Measurements from ENCODE around the gene NFIX.

The NFIX gene

DNA sequence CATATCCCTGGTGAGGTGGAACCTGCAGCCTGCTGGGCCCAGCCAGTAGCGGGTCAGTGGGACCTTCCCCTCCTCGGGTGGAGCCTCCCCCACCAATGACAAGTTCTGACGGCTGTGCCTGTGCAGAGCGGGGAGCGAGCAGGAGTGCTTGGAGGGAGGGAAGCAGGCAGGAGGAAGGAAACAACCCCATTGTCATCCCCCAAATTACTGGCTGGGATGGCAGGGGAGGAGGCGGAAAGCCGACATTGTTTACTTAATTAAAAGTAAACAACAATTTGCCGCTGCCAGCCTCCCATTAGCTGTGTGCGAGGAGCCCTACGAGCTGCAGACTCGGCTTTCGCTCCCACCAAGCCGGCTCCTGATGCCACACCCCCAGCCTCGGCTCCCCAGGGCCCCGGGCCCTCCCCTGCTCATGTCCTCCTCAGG lies 61.9 kb downstream of the NFIX start:
- H3K27ac ChIP-seq (ENCODE audit: low read depth, low read length), result peak overlapping the region; percentile 95
- no peak overlapping the region for H3K9ac ChIP-seq (ENCODE audit: low read length)
- no peaks in the 10 kb centered on the region for H3K36me3 ChIP-seq (ENCODE audit: control insufficient read depth, insufficient read depth, low read length)
- H3K4me1 ChIP-seq (ENCODE audit: control insufficient read depth, insufficient read depth, low read length), result peaks cover 89% of the 10 kb centered on the region
- H3K4me3 ChIP-seq (ENCODE audit: low read length), result peak overlapping the region; percentile 2
- H3K27me3 ChIP-seq (ENCODE audit: control insufficient read depth, insufficient read depth, low read length), result no peaks in the 10 kb centered on the region

DNA sequence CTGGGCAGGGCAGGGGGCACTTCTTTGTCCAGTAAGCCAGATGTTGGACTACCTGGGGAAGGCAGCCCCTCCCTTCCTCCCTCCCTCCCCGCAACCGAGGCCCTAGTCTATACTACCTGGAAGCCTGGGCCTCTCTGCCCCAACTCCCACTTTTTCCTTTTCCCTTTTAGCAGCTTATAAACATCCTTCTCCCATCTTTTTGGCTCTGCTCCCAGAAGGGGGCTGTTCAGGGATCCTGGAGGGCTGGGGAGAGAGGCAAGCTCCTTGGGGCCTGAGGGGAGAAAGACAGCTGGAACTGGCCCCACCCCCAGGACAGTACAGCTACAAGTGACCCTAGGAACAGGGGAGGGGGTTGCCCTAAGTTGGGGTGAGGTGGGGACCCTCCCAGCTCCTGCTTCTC lies 62.5 kb downstream of the NFIX start:
- no peaks in the 10 kb centered on the region for H3K36me3 ChIP-seq (ENCODE audit: control insufficient read depth, insufficient read depth, low read length)
- H3K4me1 ChIP-seq (ENCODE audit: control insufficient read depth, insufficient read depth, low read length), result peaks cover 86% of the 10 kb centered on the region
- no peak overlapping the region for H3K4me3 ChIP-seq (ENCODE audit: low read length)
- no peaks in the 10 kb centered on the region for H3K27me3 ChIP-seq (ENCODE audit: control insufficient read depth, insufficient read depth, low read length)
- H3K9ac ChIP-seq (ENCODE audit: low read length), result no peak overlapping the region
- peak overlapping the region; percentile 95 for H3K27ac ChIP-seq (ENCODE audit: low read depth, low read length)

DNA sequence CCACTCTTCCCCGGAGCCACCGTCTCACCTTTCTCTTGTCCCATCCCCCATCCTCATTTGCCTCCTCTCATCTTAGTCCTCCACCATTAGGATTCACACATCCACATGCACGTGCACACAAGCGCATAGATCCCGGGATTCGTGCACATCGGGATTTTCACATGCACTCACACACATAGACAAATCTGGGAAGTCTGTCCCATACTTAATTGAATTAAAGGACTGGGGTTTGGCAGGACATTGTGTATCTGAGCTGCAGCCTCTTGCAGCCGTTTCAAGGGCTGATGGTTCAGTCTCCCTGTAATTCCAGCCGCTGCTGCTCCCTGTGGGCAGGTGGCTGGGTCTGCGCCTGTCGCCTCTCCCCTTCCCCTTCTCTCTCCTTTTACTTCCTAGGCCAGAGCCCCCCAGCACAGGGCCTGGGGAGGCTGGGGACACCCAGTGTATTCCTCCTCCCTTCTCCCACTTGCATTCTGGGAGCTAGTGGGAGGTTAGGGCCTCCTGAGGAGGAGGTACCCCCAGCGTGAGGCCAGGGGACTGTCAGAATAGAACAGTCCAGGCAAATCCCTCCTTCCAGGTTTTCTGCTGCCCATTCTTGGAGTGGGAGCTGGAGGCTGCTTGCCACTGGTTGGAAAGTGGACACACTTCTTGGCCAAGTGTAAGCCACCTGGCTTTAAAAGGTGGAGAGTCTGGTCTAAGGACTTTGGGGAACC lies 63.8 kb downstream of the NFIX start:
- Histone ChIP-seq H3K4me3 (ENCODE audit: low read length) (no peak overlapping the region), H3K36me3 (ENCODE audit: control insufficient read depth, insufficient read depth, low read length) (no peaks in the 10 kb centered on the region), H3K4me1 (ENCODE audit: control insufficient read depth, insufficient read depth, low read length) (peaks cover 84% of the 10 kb centered on the region), H3K27me3 (ENCODE audit: control insufficient read depth, insufficient read depth, low read length) (no peaks in the 10 kb centered on the region), H3K9ac (ENCODE audit: low read length) (no peak overlapping the region), H3K27ac (ENCODE audit: low read depth, low read length) (peak overlapping the region; percentile 76)

DNA sequence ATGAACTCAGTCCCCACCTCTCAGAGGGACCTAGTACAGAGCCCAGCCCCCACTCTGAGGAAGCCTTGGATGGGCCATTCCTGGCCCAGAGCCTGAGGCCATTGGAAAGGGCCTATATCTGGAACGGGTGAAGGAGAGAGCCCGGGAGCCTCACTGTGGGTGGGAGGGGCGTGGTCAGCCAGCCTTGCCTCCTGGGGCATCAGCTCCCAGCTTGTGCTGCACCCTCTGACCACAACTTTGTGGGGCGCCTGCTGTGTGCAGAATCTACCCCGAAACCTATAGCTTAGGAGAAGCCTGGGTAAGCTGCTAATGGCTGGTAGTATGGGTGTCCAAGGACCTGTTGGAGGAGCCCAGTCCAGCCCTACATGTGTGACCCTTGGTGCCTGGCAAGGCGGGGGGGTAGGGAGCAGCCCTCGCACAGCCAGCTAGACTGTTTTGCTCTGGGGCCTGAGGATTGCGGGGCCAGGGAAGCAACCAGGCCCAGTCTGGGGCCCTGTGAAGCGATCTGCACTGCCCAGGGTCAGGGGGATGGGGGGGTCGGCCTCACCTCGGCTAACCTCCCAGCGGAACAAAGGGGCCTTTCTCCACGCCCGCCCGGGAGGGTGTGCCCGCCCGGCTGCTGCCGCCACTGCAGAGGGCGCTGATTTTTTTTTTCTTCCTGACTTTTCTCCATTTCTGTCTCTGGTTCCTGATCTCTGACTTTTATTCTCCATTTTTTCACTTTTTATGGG lies 65.1 kb downstream of the NFIX start:
- H3K36me3 ChIP-seq (ENCODE audit: control insufficient read depth, insufficient read depth, low read length), result no peaks in the 10 kb centered on the region
- H3K27ac ChIP-seq (ENCODE audit: low read depth, low read length), result peak overlapping the region; percentile 67
- H3K4me3 ChIP-seq (ENCODE audit: low read length), result peak overlapping the region; percentile 73
- H3K27me3 ChIP-seq (ENCODE audit: control insufficient read depth, insufficient read depth, low read length), result no peaks in the 10 kb centered on the region
- H3K9ac ChIP-seq (ENCODE audit: low read length), result no peak overlapping the region
- H3K4me1 ChIP-seq (ENCODE audit: control insufficient read depth, insufficient read depth, low read length), result peaks cover 87% of the 10 kb centered on the region

DNA sequence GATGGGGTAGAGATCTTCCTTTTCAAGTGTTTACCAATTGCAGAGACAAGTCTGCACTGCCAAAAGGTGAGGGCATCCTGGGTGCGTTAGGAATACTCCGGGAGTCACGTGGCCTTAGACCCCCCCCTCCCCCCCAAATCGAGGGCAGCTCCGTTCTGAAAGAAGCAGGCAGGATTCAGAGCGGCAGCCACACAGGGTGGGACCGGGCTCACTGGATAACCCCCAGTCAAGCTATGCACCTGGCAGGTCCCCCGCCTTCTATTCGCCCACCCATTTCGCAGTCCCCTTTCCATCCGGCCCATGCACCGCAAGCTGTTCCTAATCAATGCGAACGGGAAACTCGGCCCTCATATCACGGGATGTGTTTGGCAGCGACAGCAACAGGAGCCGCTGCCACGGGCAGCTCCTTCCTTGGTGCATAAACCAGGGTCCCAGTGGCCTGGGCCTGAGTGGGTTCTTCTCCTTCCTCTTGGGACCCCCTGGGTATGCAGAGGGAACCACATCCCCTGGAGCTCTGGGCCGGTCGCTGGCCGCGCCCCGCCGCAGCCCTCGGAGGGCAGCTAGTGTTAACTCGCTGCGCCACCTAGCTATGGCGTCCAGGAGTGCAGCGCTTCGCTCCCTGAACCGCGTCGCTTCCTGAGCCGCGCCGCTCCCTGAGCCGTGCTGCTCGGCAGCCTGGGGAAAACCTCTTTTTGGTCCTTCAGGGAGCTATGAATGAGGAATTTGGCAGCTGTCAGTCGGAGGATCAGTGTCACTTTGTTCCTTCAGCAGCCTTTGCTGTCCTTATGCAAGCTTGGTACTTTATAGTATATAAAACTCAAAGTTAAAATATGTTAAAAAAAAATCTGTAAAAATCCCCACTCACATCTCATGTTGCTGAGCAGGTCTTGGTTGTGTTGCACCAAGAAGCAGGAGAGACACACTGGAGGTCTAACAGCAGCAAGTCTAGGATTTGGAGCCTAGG lies 66.0 kb downstream of the NFIX start:
- Histone ChIP-seq H3K4me3 (ENCODE audit: low read length) (peak overlapping the region; percentile 73), H3K4me1 (ENCODE audit: control insufficient read depth, insufficient read depth, low read length) (peaks cover 87% of the 10 kb centered on the region), H3K27ac (ENCODE audit: low read depth, low read length) (peak overlapping the region; percentile 67), H3K27me3 (ENCODE audit: control insufficient read depth, insufficient read depth, low read length) (no peaks in the 10 kb centered on the region), H3K36me3 (ENCODE audit: control insufficient read depth, insufficient read depth, low read length) (no peaks in the 10 kb centered on the region), H3K9ac (ENCODE audit: low read length) (peak overlapping the region; percentile 37)

DNA sequence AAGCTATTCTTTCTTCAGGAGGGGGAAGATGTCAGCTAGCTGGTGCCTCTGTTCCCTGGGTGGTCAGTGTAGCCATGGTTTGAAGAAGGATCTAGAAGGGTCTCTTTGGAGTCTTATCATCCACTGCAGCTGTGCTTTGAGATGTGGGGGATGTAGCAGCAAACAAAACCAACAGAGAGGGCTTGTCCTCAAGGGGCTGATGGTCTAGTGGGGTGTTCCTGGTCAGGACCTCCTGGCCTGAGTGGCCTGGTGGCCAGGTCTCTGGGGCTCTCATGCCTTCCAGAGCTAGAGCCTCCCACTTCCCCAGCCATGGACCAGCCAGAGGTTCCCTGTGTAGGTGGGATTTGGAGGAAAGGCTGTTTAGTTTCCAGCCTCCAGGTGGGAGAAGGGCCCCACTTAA lies 67.0 kb downstream of the NFIX start:
- no peak overlapping the region for H3K27ac ChIP-seq (ENCODE audit: low read depth, low read length)
- H3K9ac ChIP-seq (ENCODE audit: low read length), result no peak overlapping the region
- H3K4me3 ChIP-seq (ENCODE audit: low read length), result no peak overlapping the region
- no peaks in the 10 kb centered on the region for H3K36me3 ChIP-seq (ENCODE audit: control insufficient read depth, insufficient read depth, low read length)
- peaks cover 85% of the 10 kb centered on the region for H3K4me1 ChIP-seq (ENCODE audit: control insufficient read depth, insufficient read depth, low read length)
- H3K27me3 ChIP-seq (ENCODE audit: control insufficient read depth, insufficient read depth, low read length), result no peaks in the 10 kb centered on the region

DNA sequence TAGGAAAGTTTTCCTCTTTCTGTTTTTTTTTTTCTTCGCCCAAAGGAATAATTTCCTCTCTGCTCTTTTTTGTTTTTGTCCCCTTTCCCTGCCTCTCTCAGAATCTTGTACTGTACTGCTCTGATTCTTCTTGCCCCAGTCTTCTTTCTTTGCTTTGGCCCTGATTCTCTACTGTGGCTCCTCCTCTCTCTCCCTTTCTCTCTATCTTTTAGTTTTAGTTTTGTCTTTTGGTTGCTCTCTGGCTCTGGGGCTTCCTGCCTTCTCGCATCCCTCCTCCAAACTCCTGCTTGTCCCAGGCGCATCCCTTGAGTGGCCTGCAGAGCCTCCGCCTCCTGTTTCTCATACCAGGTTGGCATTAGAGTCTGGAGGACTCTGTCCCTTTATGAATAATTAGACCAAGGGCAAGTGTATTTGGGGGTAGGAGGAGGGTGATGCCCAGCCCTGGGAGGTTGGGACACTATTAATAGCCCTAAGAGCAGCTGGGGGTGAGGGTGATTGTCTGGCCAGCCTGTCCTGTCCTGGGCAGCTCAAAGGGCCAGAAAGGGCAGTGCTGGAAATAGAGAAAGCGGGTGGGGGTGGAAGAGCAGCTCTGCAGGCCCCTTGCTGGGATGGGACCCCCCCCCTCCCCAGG lies 68.3 kb downstream of the NFIX start:
- Histone ChIP-seq H3K4me1 (ENCODE audit: control insufficient read depth, insufficient read depth, low read length) (peaks cover 87% of the 10 kb centered on the region), H3K9ac (ENCODE audit: low read length) (no peak overlapping the region), H3K27ac (ENCODE audit: low read depth, low read length) (peak overlapping the region; percentile 58), H3K27me3 (ENCODE audit: control insufficient read depth, insufficient read depth, low read length) (no peaks in the 10 kb centered on the region), H3K36me3 (ENCODE audit: control insufficient read depth, insufficient read depth, low read length) (no peaks in the 10 kb centered on the region), H3K4me3 (ENCODE audit: low read length) (no peak overlapping the region)

DNA sequence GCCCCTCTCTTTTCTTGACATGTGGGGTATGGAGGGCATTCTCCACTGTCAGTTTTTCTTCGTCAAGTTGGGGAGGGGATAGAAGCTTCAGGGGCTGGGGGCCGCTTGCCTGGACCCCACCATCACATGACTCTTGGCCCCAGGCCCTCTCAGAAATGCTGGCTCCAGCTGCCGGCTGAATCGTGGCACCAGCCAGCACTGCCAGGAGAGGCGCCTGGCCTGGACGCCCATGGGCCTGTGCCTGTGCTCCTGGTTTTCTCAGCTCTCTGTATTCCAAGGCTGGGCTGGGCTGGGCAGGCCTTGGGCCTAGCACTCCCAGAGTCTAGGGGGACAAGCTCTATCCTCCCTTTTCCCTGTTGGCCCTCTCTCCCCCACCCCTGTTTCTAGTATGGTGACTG lies 68.8 kb downstream of the NFIX start:
- H3K9ac ChIP-seq (ENCODE audit: low read length), result no peak overlapping the region
- no peak overlapping the region for H3K4me3 ChIP-seq (ENCODE audit: low read length)
- H3K27ac ChIP-seq (ENCODE audit: low read depth, low read length), result peak overlapping the region; percentile 58
- no peaks in the 10 kb centered on the region for H3K36me3 ChIP-seq (ENCODE audit: control insufficient read depth, insufficient read depth, low read length)
- H3K4me1 ChIP-seq (ENCODE audit: control insufficient read depth, insufficient read depth, low read length), result peaks cover 87% of the 10 kb centered on the region
- no peaks in the 10 kb centered on the region for H3K27me3 ChIP-seq (ENCODE audit: control insufficient read depth, insufficient read depth, low read length)

DNA sequence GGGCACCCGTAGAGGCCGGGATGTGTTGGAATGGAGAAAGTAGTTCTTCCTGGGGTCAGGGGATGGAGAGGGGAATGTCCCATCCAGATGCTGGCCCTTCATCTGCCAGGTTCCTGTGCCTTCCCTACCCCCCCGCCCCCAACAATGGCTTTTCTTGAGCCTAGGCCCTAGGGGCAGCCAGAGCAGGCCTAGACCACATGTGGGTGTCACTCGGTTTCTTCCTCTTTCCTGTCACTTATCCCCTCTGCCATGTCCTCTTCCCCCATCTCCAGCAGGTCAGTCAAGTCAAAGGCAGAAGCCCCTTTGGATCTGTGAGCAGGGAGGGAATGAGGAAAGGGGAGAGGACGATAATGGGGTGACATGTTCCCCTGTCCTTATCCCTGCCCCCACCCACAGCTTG lies 71.0 kb downstream of the NFIX start:
- H3K9ac ChIP-seq (ENCODE audit: low read length), result no peak overlapping the region
- H3K4me1 ChIP-seq (ENCODE audit: control insufficient read depth, insufficient read depth, low read length), result peaks cover 80% of the 10 kb centered on the region
- H3K27ac ChIP-seq (ENCODE audit: low read depth, low read length), result peak overlapping the region; percentile 16
- no peak overlapping the region for H3K4me3 ChIP-seq (ENCODE audit: low read length)
- no peaks in the 10 kb centered on the region for H3K27me3 ChIP-seq (ENCODE audit: control insufficient read depth, insufficient read depth, low read length)
- no peaks in the 10 kb centered on the region for H3K36me3 ChIP-seq (ENCODE audit: control insufficient read depth, insufficient read depth, low read length)

DNA sequence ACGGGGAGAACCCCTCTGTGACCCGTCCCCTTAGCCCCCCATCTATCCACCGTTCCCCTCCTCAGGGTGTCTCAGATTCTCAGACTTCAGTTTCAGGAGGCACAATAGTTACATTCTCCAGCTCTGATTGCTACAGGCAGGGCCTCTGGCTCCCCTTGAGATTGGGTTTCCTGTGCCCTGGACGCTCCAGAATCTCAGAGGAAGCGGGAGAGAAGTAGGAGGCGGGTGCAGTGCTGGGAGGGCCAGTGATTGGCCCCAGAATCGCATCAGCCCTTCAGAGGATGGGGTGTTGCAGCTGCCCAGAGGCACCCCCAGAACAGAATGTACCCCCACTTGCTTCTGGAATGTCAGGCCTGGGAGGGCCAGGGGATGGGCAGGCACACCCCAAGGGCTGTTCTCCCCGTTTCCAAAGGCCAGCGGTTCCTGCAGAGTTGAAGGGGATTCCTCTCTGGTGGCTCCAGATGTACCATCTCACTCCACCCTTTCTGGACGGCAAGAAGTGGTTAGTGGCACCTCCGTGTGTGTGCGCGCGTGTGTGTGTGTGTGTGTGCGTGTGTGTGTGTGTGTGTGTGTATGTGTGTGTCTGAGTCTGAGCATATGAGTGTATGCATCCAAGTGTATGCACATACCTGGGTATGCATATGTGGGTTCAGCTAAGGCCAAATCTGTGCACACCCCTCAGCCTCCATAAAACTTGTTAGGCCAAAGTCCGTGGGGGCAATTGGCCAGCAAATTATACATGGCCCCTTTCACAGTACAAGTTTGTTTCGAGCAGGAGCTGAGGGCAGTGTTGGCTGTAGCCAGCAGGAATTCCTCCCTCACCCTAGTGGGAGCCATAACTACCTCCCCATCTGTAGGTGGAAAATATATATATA lies 71.9 kb downstream of the NFIX start:
- Histone ChIP-seq H3K27me3 (ENCODE audit: control insufficient read depth, insufficient read depth, low read length) (no peaks in the 10 kb centered on the region), H3K27ac (ENCODE audit: low read depth, low read length) (peak overlapping the region; percentile 7), H3K36me3 (ENCODE audit: control insufficient read depth, insufficient read depth, low read length) (no peaks in the 10 kb centered on the region), H3K4me3 (ENCODE audit: low read length) (peak overlapping the region; percentile 3), H3K9ac (ENCODE audit: low read length) (no peak overlapping the region), H3K4me1 (ENCODE audit: control insufficient read depth, insufficient read depth, low read length) (peaks cover 72% of the 10 kb centered on the region)

DNA sequence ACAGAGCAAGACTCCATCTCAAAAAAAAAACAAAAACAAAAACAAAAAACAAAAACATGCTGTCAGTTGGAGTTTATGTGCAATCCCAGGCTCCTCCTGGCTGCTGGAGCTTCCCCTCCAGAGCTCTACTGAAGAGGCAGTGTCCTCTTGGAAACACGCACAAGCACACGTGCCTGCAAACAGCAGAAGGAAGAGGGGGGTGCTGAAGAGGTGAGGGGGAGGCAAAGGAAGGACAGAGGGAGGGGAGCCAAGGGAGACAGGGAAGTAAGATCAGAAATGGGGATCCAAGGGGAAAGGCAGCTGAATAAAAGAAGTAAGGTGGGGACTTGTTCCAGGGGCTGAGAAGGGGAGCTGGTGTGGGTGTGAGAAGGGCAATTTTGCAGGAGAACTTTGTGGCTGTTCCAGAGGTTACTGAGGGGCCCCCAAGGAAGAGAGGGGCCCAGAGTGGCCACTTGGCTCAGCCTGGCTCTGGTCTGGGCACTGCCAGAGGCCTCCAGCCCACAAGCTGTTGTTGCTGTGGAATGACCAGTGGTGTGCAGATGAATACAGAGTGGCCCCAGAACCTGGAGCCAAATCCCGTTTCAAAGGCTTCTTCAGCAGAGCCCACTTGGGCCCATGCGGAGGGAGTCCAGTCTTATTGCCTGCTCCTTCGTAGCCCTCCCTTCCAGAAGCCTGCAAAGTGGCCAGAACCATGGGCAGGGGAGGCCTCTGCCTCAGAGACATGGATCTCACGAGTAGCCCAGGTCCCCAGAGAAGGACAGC lies 73.0 kb downstream of the NFIX start:
- no peak overlapping the region for H3K4me3 ChIP-seq (ENCODE audit: low read length)
- H3K27me3 ChIP-seq (ENCODE audit: control insufficient read depth, insufficient read depth, low read length), result no peaks in the 10 kb centered on the region
- H3K36me3 ChIP-seq (ENCODE audit: control insufficient read depth, insufficient read depth, low read length), result peaks cover 6% of the 10 kb centered on the region
- no peak overlapping the region for H3K9ac ChIP-seq (ENCODE audit: low read length)
- peaks cover 67% of the 10 kb centered on the region for H3K4me1 ChIP-seq (ENCODE audit: control insufficient read depth, insufficient read depth, low read length)
- peak overlapping the region; percentile 35 for H3K27ac ChIP-seq (ENCODE audit: low read depth, low read length)
